OCI-LY7 (cell line): ENCODE results near the gene ABCA3. TPM values are rescaled to one million over a fixed set of nuclear protein-coding genes. Genes with fewer than 3 reads are reported as not detected.

Experiments
- BruUV-seq: library from RNA; stranded (reverse); fragments of 400-500 nt; replicated peaks from 2 replicates; lab custom pipeline; 2021; lab: Mats Ljungman, UMichigan
- CTCF ChIA-PET: fragments of 300-600 bp; sonication (Branson Sonifier 250); formaldehyde crosslinking; loops from one replicate; lab custom pipeline; 2022; ENCODE audit warnings: antibody characterized with exemption; ENCODE audit not compliant: unreplicated experiment; lab: Charles Lee
- POLR2A ChIA-PET: fragments of 300-600 bp; sonication (Branson Sonifier 250); formaldehyde crosslinking; loops from one replicate; lab custom pipeline; 2022; ENCODE audit warnings: antibody characterized with exemption; lab: Charles Lee
- DNase-seq: peaks from one replicate; pipeline ENCODE4 v3.0.0-alpha.2; 2015; ENCODE audit warnings: low spot score
- H2AFZ ChIP-seq: fragments of 200-600 bp; sonication (generic), shearing (Covaris generic); 2 replicates; pipeline ENCODE4 v1.6.1; 2014; ENCODE audit warnings: mild to moderate bottlenecking, antibody characterized with exemption, low read length, moderate library complexity
- H3K27ac ChIP-seq: fragments of 200-600 bp; sonication (generic); 2 replicates; pipeline ENCODE4 v1.5.1; 2014; ENCODE audit warnings: mixed run types, low read depth, mild to moderate bottlenecking, moderate library complexity, low read length, inconsistent platforms; ENCODE audit not compliant: poor library complexity, severe bottlenecking
- H3K36me3 ChIP-seq: fragments of 200-600 bp; sonication (generic); 2 replicates; pipeline ENCODE4 v1.6.1; 2014; ENCODE audit warnings: mild to moderate bottlenecking, antibody characterized with exemption, low read length, moderate library complexity, mixed read lengths; ENCODE audit not compliant: insufficient read depth
- H3K4me1 ChIP-seq: fragments of 200-600 bp; sonication (generic); 2 replicates; pipeline ENCODE4 v1.5.1; 2014; ENCODE audit warnings: mild to moderate bottlenecking, low read length; ENCODE audit not compliant: insufficient read depth, poor library complexity, severe bottlenecking
- H3K4me2 ChIP-seq: fragments of 200-600 bp; sonication (generic); 2 replicates; pipeline ENCODE4 v1.6.1; 2014; ENCODE audit warnings: mild to moderate bottlenecking, low read length
- H3K4me3 ChIP-seq: fragments of 200-600 bp; sonication (generic); 2 replicates; pipeline ENCODE4 v1.5.1; 2014; ENCODE audit warnings: mild to moderate bottlenecking, low read depth, low read length; ENCODE audit not compliant: poor library complexity, severe bottlenecking
- H3K79me2 ChIP-seq: fragments of 200-600 bp; sonication (generic); 2 replicates; pipeline ENCODE4 v1.6.1; 2016; ENCODE audit warnings: low read depth, mild to moderate bottlenecking, low read length, moderate library complexity, mixed read lengths; ENCODE audit not compliant: insufficient read depth
- H3K9me2 ChIP-seq: fragments of 200-600 bp; sonication (generic); 2 replicates; pipeline ENCODE4 v1.6.1; 2016; ENCODE audit warnings: mild to moderate bottlenecking, low read length, mixed read lengths; ENCODE audit not compliant: insufficient read depth
- H3K9me3 ChIP-seq: fragments of 200-600 bp; sonication (generic); 2 replicates; pipeline ENCODE4 v1.6.1; 2014; ENCODE audit warnings: mild to moderate bottlenecking, mixed run types, low read length, mixed read lengths
- H4K20me1 ChIP-seq: fragments of 200-600 bp; sonication (generic); 2 replicates; pipeline ENCODE4 v1.6.1; 2014; ENCODE audit warnings: mild to moderate bottlenecking, antibody characterized with exemption, low read length, moderate library complexity, mixed read lengths; ENCODE audit not compliant: insufficient read depth
- EZH2phosphoT487 ChIP-seq: fragments of 200-600 bp; sonication (generic); IDR thresholded peaks from 2 replicates; pipeline ENCODE4 v1.6.1; 2018; ENCODE audit warnings: low read depth, borderline replicate concordance, mild to moderate bottlenecking, mixed run types, antibody characterized with exemption, low read length, moderate library complexity, mixed read lengths
- intact Hi-C: fragments of 100-400 bp; cut with micrococcal nuclease; formaldehyde crosslinking; loops from one replicate; pipeline ENCODE4 v1.10.0; 2022; ENCODE audit not compliant: unreplicated experiment
- total RNA-seq, 2 experiments: library from RNA; depleted of rRNA in 1 of 2; stranded (reverse); fragments of >200 nt in 1 of 2; shearing (Covaris generic) in 1 of 2; gene quantifications; 2 replicates each; pipeline ENCODE4 v1.2.3, GENCODE V29; 2014 to 2022
- TF ChIP-seq, protein P1 (sequence below): fragments of 200-600 bp; sonication (generic); conservative IDR thresholded peaks from 2 replicates; pipeline ENCODE4 v1.5.1; 2014; ENCODE audit warnings: mild to moderate bottlenecking, antibody characterized with exemption, low read length, moderate library complexity, mixed read lengths

The ABCA3 gene
- total RNA-seq, 2 experiments from 2014 or later, result 0.23 TPM; not detected in 1

- Histone ChIP-seq H3K27ac (no peak overlapping the region), H2AFZ (no peak overlapping the region), H3K4me2 (no peak overlapping the region), H3K9me3 (no peaks in the 10 kb centered on the region), H3K4me3 (no peak overlapping the region), H4K20me1 (no peaks in the 10 kb centered on the region), H3K9me2 (no peaks in the 10 kb centered on the region), H3K4me1 (no peaks in the 10 kb centered on the region), H3K79me2 (no peaks in the 10 kb centered on the region), H3K36me3 (no peaks in the 10 kb centered on the region)
- BruUV-seq, result no TSS peak
- ChIA-PET POLR2A (no interaction called here), CTCF (no interaction called here)
- intact Hi-C loops, result no loop called here
- TF ChIP-seq EZH2phosphoT487, result no peak
- TF ChIP-seq, protein P1, sequence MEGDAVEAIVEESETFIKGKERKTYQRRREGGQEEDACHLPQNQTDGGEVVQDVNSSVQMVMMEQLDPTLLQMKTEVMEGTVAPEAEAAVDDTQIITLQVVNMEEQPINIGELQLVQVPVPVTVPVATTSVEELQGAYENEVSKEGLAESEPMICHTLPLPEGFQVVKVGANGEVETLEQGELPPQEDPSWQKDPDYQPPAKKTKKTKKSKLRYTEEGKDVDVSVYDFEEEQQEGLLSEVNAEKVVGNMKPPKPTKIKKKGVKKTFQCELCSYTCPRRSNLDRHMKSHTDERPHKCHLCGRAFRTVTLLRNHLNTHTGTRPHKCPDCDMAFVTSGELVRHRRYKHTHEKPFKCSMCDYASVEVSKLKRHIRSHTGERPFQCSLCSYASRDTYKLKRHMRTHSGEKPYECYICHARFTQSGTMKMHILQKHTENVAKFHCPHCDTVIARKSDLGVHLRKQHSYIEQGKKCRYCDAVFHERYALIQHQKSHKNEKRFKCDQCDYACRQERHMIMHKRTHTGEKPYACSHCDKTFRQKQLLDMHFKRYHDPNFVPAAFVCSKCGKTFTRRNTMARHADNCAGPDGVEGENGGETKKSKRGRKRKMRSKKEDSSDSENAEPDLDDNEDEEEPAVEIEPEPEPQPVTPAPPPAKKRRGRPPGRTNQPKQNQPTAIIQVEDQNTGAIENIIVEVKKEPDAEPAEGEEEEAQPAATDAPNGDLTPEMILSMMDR, result no peak
- DNase-seq, result no peak
Observed at GRCh38 chr16:2325181-2325580, 15.3 kb downstream of the ABCA3 start.

DNA sequence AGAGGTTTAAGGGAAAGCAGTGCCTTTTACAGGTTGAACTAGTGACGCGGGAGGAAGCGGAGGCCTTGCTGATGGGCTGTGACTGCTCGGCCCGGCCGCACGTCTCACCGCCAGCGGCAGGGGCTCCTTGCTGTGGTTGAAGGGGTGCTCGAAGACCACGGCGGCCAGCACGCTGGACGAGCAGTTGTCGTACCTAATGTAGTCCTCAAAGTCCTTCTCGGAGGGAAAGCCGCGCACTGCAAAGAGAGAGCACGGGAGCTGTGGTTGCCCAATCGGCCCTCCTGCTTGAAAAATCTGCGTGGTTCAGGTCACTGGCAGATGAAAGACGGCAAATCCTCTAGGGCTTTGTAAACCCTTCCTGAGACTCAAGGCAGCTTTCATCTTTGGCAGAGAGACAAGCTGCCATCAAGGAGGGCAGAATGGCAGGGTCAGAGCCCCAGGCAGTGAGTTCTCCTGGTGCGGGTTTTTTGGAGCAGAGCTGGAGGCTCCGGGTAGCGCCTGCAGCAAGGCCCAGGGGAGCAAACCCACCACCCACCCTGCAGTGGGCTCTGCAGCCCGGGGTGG lies 16.1 kb downstream of the ABCA3 start:
- H3K4me2 ChIP-seq, result no peak overlapping the region
- H3K9me3 ChIP-seq, result no peaks in the 10 kb centered on the region
- H3K27ac ChIP-seq, result no peak overlapping the region
- TF ChIP-seq EZH2phosphoT487, result no peak
- TF ChIP-seq, protein P1, result no peak
- H3K79me2 ChIP-seq, result no peaks in the 10 kb centered on the region
- ChIA-PET POLR2A (no interaction called here), CTCF (no interaction called here)
- H3K9me2 ChIP-seq, result no peaks in the 10 kb centered on the region
- no peaks in the 10 kb centered on the region for H3K4me1 ChIP-seq
- no peak for DNase-seq
- no TSS peak for BruUV-seq
- no peaks in the 10 kb centered on the region for H3K36me3 ChIP-seq
- intact Hi-C loops, result no loop called here
- no peak overlapping the region for H2AFZ ChIP-seq
- H3K4me3 ChIP-seq, result no peak overlapping the region
- H4K20me1 ChIP-seq, result no peaks in the 10 kb centered on the region

- ChIA-PET POLR2A (no interaction called here), CTCF (no interaction called here)
- no peak for DNase-seq
- H3K4me3 ChIP-seq, result no peak overlapping the region
- no peak overlapping the region for H3K4me2 ChIP-seq
- H3K27ac ChIP-seq, result no peak overlapping the region
- intact Hi-C loops, result no loop called here
- TF ChIP-seq, protein P1, result no peak
- TF ChIP-seq EZH2phosphoT487, result no peak
- H3K9me3 ChIP-seq, result no peaks in the 10 kb centered on the region
- no TSS peak for BruUV-seq
- H4K20me1 ChIP-seq, result no peaks in the 10 kb centered on the region
- peaks cover under 1% of the 10 kb centered on the region for H3K4me1 ChIP-seq
- no peaks in the 10 kb centered on the region for H3K36me3 ChIP-seq
- H3K79me2 ChIP-seq, result no peaks in the 10 kb centered on the region
- no peaks in the 10 kb centered on the region for H3K9me2 ChIP-seq
- H2AFZ ChIP-seq, result no peak overlapping the region
Observed at GRCh38 chr16:2323701-2324100, 16.8 kb downstream of the ABCA3 start.
